Activated gamma-delta T cell (primary cell): ENCODE results near the gene POLR2H.

ENCODE experiments used
- DNase-seq: peaks from one replicate; lab custom pipeline; 2025; lab: John Stamatoyannopoulos, UW

The POLR2H gene

GRCh38 chr3:184352149-184352785 is 9.2 kb upstream of the POLR2H start:
- no peak for DNase-seq

- DNase-seq, result no peak
Measured at GRCh38 chr3:184352897-184353545, 8.5 kb upstream of the POLR2H start.

GRCh38 chr3:184353546-184353941 is 8.0 kb upstream of the POLR2H start:
- no peak for DNase-seq

GRCh38 chr3:184354121-184354728 is 7.3 kb upstream of the POLR2H start:
- no peak for DNase-seq

GRCh38 chr3:184354754-184355153 is 6.8 kb upstream of the POLR2H start:
- no peak for DNase-seq

- no peak for DNase-seq
Measured at GRCh38 chr3:184355261-184356040, 6.1 kb upstream of the POLR2H start.

- no peak for DNase-seq
Measured at GRCh38 chr3:184357248-184358123, 4.0 kb upstream of the POLR2H start.

GRCh38 chr3:184358124-184358767 is 3.3 kb upstream of the POLR2H start:
- no peak for DNase-seq

GRCh38 chr3:184358921-184359350 is 2.6 kb upstream of the POLR2H start:
- no peak for DNase-seq

- no peak for DNase-seq
Measured at GRCh38 chr3:184359610-184360009, 1.9 kb upstream of the POLR2H start.

GRCh38 chr3:184360070-184360928 is 1.2 kb upstream of the POLR2H start:
- DNase-seq, result no peak

GRCh38 chr3:184360929-184361531 is 480 bp upstream of the POLR2H start:
- no peak for DNase-seq

- no peak for DNase-seq
Measured at GRCh38 chr3:184361932-184362667, 590 bp downstream of the POLR2H start.

GRCh38 chr3:184362668-184363546 is 1.4 kb downstream of the POLR2H start:
- peak; percentile 86 for DNase-seq

GRCh38 chr3:184366619-184367289 is 5.2 kb downstream of the POLR2H start:
- DNase-seq, result no peak

GRCh38 chr3:184368116-184368515 is 6.6 kb downstream of the POLR2H start:
- DNase-seq, result no peak

- no peak for DNase-seq
Measured at GRCh38 chr3:184368586-184369183, 7.2 kb downstream of the POLR2H start.
